Astrocyte (in vitro differentiated cells and primary cell): Measurements from ENCODE around the gene GJA4.

Source experiments
- CTCF ChIP-seq: IDR thresholded peaks from 2 replicates; pipeline ENCODE4 v1.5.1; 2011; ENCODE audit warnings: low read depth, mild to moderate bottlenecking, inconsistent platforms, low read length, moderate library complexity; ENCODE audit not compliant: insufficient read depth
- EZH2 ChIP-seq: IDR thresholded peaks from 2 replicates; pipeline ENCODE4 v1.6.1; 2012; ENCODE audit warnings: mild to moderate bottlenecking, low read length, inconsistent platforms; ENCODE audit not compliant: insufficient read depth

- TF ChIP-seq CTCF (no peak), EZH2 (no peak)
Measured at GRCh38 chr1:34840426-34840825, 47.6 kb downstream of the GJA4 start.
